ENCODE measurements around the gene NBEA. TPM values are rescaled to one million over a fixed set of nuclear protein-coding genes. Genes with fewer than 3 reads are reported as not detected.

Gene NBEA
- total RNA-seq, 1 experiment from 2014 or later = 4.1 TPM

- TF ChIP-seq YY1 (IDR thresholded peaks at IDR 0.05; ENCODE audit: extremely low read depth, insufficient replicate concordance, low read depth, low read length) (no peak), ZNF274 (IDR thresholded peaks at IDR 0.05; ENCODE audit: low read depth, low read length) (no peak), FOSL1 (IDR thresholded peaks at IDR 0.05; ENCODE audit: low read depth) (no peak), EZH2 (IDR thresholded peaks at IDR 0.05) (no peak), POLR2AphosphoS5 (IDR thresholded peaks at IDR 0.05; ENCODE audit: low read depth, low read length) (no peak)
Observed at GRCh38 chr13:35256459-35257148, 314.5 kb downstream of the NBEA start (continued).

- intact Hi-C loops (cut with micrococcal nuclease) = no loop called here
- DNase-seq (ENCODE audit: low read depth, low spot score) (no peak), ATAC-seq (no peak)
- Histone ChIP-seq H3K9ac (ENCODE audit: low read length) (no peak overlapping the region), H3K27me3 (ENCODE audit: insufficient read depth, low read length) (no peaks in the 10 kb centered on the region), H3K4me3 (replicated peaks in 1 of 2; ENCODE audit: low read depth in 1 of 2, low read length in 2 of 2) (no peak overlapping the region), H3K9me2 (ENCODE audit: insufficient read depth) (no peaks in the 10 kb centered on the region), H3K79me2 (ENCODE audit: insufficient read depth, low read length) (no peaks in the 10 kb centered on the region), H4K20me1 (ENCODE audit: insufficient read depth) (no peaks in the 10 kb centered on the region), H3K27ac (ENCODE audit: low read depth, low read length) (no peak overlapping the region), H2AFZ (ENCODE audit: low read depth, low read length, poor library complexity, severe bottlenecking) (no peak overlapping the region), H3K9me3 (ENCODE audit: control insufficient read depth in 1 of 2, insufficient read depth in 1 of 2, low read depth in 1 of 2, low read length in 2 of 2) (no peaks in the 10 kb centered on the region; a peak in 1 of 4 replicates), H3K4me2 (ENCODE audit: low read length) (no peak overlapping the region), H3K36me3 (ENCODE audit: control insufficient read depth in 1 of 2, insufficient read depth in 2 of 2, low read length in 2 of 2) (no peaks in the 10 kb centered on the region; a peak in 1 of 4 replicates), H3K4me1 (ENCODE audit: control insufficient read depth in 1 of 2, insufficient read depth in 2 of 2, low read length in 2 of 2) (no peaks in the 10 kb centered on the region)
- ChIA-PET RAD21 (ENCODE audit: low non-redundant PET in 1 of 2, low total read pairs in 2 of 2, uncharacterized antibody in 2 of 2, unreplicated experiment in 2 of 2) (no interaction called here), POLR2A (no interaction called here), CTCF (no interaction called here)
- TF ChIP-seq ZBTB33 (IDR thresholded peaks at IDR 0.05; ENCODE audit: extremely low read depth, insufficient replicate concordance, low read length) (no peak), MAX (IDR thresholded peaks at IDR 0.05) (no peak), POLR2A (IDR thresholded peaks at IDR 0.05; ENCODE audit: borderline replicate concordance, extremely low read depth, insufficient read depth, insufficient read length) (no peak), EZH2 (IDR thresholded peaks at IDR 0.05) (no peak)
- no TSS peak for BruUV-seq (replicated peaks)
Observed at GRCh38 chr13:35260316-35260715, 318.2 kb downstream of the NBEA start.
